ENCODE data around the gene GLUL. TPM values are rescaled to one million over a fixed set of nuclear protein-coding genes. Genes with fewer than 3 reads are reported as not detected.

The GLUL gene
- total RNA-seq, 3 donors from 2014 or later (not counting 1 experiment from before 2014, with no cell fraction given) = 128 to 420 (median 134) TPM

- H3K9me3 ChIP-seq (ENCODE audit: control insufficient read depth, insufficient read depth, low read length) = no peaks in the 10 kb centered on the region
- DNase-seq = no peak
- Mint-ChIP-seq H3K4me3 (no peak overlapping the region), H3K27ac (no peak overlapping the region), H3K4me1 (no peaks in the 10 kb centered on the region), H3K36me3 (no peaks in the 10 kb centered on the region), H3K27me3 (ENCODE audit: low read depth in 2 of 2) (peaks cover 6 to 31% of the 10 kb centered on the region in 2 donors), H3K9me3 (no peaks in the 10 kb centered on the region)
- TF ChIP-seq, protein P1, sequence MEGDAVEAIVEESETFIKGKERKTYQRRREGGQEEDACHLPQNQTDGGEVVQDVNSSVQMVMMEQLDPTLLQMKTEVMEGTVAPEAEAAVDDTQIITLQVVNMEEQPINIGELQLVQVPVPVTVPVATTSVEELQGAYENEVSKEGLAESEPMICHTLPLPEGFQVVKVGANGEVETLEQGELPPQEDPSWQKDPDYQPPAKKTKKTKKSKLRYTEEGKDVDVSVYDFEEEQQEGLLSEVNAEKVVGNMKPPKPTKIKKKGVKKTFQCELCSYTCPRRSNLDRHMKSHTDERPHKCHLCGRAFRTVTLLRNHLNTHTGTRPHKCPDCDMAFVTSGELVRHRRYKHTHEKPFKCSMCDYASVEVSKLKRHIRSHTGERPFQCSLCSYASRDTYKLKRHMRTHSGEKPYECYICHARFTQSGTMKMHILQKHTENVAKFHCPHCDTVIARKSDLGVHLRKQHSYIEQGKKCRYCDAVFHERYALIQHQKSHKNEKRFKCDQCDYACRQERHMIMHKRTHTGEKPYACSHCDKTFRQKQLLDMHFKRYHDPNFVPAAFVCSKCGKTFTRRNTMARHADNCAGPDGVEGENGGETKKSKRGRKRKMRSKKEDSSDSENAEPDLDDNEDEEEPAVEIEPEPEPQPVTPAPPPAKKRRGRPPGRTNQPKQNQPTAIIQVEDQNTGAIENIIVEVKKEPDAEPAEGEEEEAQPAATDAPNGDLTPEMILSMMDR (IDR thresholded peaks at IDR 0.05) = no peak
- no peaks in the 10 kb centered on the region for H3K27me3 ChIP-seq (ENCODE audit: control insufficient read depth, insufficient read depth, low read length)
- no peaks in the 10 kb centered on the region for H3K36me3 ChIP-seq (ENCODE audit: control insufficient read depth, insufficient read depth, low read length)
- 82% methylated on average over 12 of the region's 13 CpGs for WGBS (ENCODE audit: insufficient coverage)
- intact Hi-C loops (cut with micrococcal nuclease) = no loop called here
- H3K4me3 ChIP-seq (ENCODE audit: low read length) = no peak overlapping the region
- H3K4me1 ChIP-seq (ENCODE audit: control insufficient read depth, insufficient read depth, low read length) = no peaks in the 10 kb centered on the region
- ATAC-seq = no peak
- no peak overlapping the region for H3K27ac ChIP-seq (ENCODE audit: low read length)
These were observed 59.1 kb downstream of the GLUL start for GRCh38 chr1:182332261-182333060.

Other genes starting within 250 kb of the GLUL start
- gene TEDDM1, start 8.9 kb upstream of the GLUL start, total RNA-seq = not detected
- gene RGSL1, start 58.4 kb upstream of the GLUL start, total RNA-seq = not detected
- 1 to 10 TPM; 3.3 to 5.8 (median 4.8) TPM for gene RNASEL, start 197.5 kb upstream of the GLUL start, total RNA-seq
- gene RGS16, start 212.6 kb upstream of the GLUL start, total RNA-seq = 1 to 10 TPM; 1.3 to 9.6 (median 4.2) TPM

All from natural killer cell (primary cell).